Ishikawa (cell line): ENCODE data around the gene LIMCH1.
A peak's percentile ranks its signal among the peaks of the same experiment; 100 is the strongest.

Experiments used
- CEBPB ChIP-seq: IDR thresholded peaks from 2 replicates; pipeline ENCODE4 v1.6.1; 2012
- CREB1 ChIP-seq: IDR thresholded peaks from 2 replicates; pipeline ENCODE4 v1.6.1; 2012; ENCODE audit warnings: low read depth
- EGR1 ChIP-seq: IDR thresholded peaks from 2 replicates; pipeline ENCODE4 v1.6.1; 2012
- EP300 ChIP-seq: IDR thresholded peaks from 2 replicates; pipeline ENCODE4 v1.6.1; 2012; ENCODE audit warnings: borderline replicate concordance
- FOXM1 ChIP-seq: IDR thresholded peaks from 2 replicates; pipeline ENCODE4 v1.6.1; 2012; ENCODE audit warnings: low read depth, borderline replicate concordance
- NFIC ChIP-seq: IDR thresholded peaks from 2 replicates; pipeline ENCODE4 v1.6.1; 2012
- RAD21 ChIP-seq: IDR thresholded peaks from 2 replicates; pipeline ENCODE4 v1.6.1; 2012; ENCODE audit warnings: low read depth
- TAF1 ChIP-seq: IDR thresholded peaks from 2 replicates; pipeline ENCODE4 v1.6.1; 2012; ENCODE audit warnings: low read depth, mild to moderate bottlenecking
- TCF12 ChIP-seq: IDR thresholded peaks from 2 replicates; pipeline ENCODE4 v1.6.1; 2012; ENCODE audit warnings: low read depth
- TEAD4 ChIP-seq: IDR thresholded peaks from 2 replicates; pipeline ENCODE4 v1.6.1; 2012
- YY1 ChIP-seq: IDR thresholded peaks from 2 replicates; pipeline ENCODE4 v1.6.1; 2012; ENCODE audit warnings: low read depth
- ZBTB7A ChIP-seq: IDR thresholded peaks from 2 replicates; pipeline ENCODE4 v1.6.1; 2012; ENCODE audit warnings: low read depth
- TF ChIP-seq, protein P1 (sequence below): IDR thresholded peaks from 2 replicates; pipeline ENCODE4 v1.6.1; 2012
- TF ChIP-seq, protein P2 (sequence below): IDR thresholded peaks from 2 replicates; pipeline ENCODE4 v1.6.1; 2012
- TF ChIP-seq, protein P3 (sequence below): IDR thresholded peaks from 2 replicates; pipeline ENCODE4 v1.6.1; 2012; ENCODE audit warnings: low read depth, mild to moderate bottlenecking

Gene LIMCH1

GRCh38 chr4:41590591-41590990 lies 52.6 kb downstream of the LIMCH1 start:
- TF ChIP-seq FOXM1 (no peak), EP300 (peak; percentile 54; the same call in 1 of the 2 replicates), TEAD4 (0 out of 2 replicates have a peak, but pooled peaks have one; percentile 24), TCF12 (peak; percentile 59), TAF1 (no peak), NFIC (peak; percentile 91)
- TF ChIP-seq, protein P1, sequence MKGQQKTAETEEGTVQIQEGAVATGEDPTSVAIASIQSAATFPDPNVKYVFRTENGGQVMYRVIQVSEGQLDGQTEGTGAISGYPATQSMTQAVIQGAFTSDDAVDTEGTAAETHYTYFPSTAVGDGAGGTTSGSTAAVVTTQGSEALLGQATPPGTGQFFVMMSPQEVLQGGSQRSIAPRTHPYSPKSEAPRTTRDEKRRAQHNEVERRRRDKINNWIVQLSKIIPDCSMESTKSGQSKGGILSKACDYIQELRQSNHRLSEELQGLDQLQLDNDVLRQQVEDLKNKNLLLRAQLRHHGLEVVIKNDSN, result no peak
- TF ChIP-seq, protein P2, sequence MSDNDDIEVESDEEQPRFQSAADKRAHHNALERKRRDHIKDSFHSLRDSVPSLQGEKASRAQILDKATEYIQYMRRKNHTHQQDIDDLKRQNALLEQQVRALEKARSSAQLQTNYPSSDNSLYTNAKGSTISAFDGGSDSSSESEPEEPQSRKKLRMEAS, result no peak; the same call in 1 of the 2 replicates

DNA sequence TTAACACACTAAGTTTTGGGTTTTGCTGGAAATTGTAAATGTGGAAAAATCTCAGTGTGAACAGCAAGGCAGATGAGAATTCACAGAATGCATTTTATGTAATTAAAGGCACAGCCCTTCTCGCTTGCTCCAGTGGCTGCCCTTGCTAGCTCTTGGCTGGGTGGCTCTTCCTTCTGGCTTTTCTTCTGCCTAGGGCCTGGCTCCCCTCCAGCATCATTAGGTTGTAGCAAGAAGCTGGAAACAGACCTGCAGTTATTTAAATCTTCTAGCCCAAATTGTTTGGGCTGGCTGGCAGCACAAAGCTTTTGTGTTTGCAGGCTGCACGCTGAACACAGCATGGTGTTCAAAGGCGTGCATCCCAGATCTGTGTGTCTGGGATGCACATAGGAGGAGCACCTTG lies 56.5 kb downstream of the LIMCH1 start:
- TF ChIP-seq NFIC, result no peak
- TF ChIP-seq CEBPB, result no peak
- no peak for TF ChIP-seq TEAD4
- TF ChIP-seq, protein P1, result no peak
- TF ChIP-seq FOXM1, result no peak
- TF ChIP-seq ZBTB7A, result no peak
- no peak for TF ChIP-seq EP300
- TF ChIP-seq, protein P2, result no peak

GRCh38 chr4:41597494-41597893 lies 59.5 kb downstream of the LIMCH1 start:
- TF ChIP-seq NFIC (no peak), ZBTB7A (no peak), RAD21 (no peak), CEBPB (no peak), TAF1 (no peak), FOXM1 (no peak), TEAD4 (no peak), EP300 (no peak), TCF12 (no peak), EGR1 (no peak), YY1 (no peak)
- TF ChIP-seq, protein P1, result no peak
- TF ChIP-seq, protein P3, sequence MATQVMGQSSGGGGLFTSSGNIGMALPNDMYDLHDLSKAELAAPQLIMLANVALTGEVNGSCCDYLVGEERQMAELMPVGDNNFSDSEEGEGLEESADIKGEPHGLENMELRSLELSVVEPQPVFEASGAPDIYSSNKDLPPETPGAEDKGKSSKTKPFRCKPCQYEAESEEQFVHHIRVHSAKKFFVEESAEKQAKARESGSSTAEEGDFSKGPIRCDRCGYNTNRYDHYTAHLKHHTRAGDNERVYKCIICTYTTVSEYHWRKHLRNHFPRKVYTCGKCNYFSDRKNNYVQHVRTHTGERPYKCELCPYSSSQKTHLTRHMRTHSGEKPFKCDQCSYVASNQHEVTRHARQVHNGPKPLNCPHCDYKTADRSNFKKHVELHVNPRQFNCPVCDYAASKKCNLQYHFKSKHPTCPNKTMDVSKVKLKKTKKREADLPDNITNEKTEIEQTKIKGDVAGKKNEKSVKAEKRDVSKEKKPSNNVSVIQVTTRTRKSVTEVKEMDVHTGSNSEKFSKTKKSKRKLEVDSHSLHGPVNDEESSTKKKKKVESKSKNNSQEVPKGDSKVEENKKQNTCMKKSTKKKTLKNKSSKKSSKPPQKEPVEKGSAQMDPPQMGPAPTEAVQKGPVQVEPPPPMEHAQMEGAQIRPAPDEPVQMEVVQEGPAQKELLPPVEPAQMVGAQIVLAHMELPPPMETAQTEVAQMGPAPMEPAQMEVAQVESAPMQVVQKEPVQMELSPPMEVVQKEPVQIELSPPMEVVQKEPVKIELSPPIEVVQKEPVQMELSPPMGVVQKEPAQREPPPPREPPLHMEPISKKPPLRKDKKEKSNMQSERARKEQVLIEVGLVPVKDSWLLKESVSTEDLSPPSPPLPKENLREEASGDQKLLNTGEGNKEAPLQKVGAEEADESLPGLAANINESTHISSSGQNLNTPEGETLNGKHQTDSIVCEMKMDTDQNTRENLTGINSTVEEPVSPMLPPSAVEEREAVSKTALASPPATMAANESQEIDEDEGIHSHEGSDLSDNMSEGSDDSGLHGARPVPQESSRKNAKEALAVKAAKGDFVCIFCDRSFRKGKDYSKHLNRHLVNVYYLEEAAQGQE, result no peak
- TF ChIP-seq, protein P2, result no peak

- TF ChIP-seq EGR1 (no peak), TEAD4 (no peak), ZBTB7A (no peak), TCF12 (no peak)
Observed at GRCh38 chr4:41598580-41598979, 60.6 kb downstream of the LIMCH1 start.

DNA sequence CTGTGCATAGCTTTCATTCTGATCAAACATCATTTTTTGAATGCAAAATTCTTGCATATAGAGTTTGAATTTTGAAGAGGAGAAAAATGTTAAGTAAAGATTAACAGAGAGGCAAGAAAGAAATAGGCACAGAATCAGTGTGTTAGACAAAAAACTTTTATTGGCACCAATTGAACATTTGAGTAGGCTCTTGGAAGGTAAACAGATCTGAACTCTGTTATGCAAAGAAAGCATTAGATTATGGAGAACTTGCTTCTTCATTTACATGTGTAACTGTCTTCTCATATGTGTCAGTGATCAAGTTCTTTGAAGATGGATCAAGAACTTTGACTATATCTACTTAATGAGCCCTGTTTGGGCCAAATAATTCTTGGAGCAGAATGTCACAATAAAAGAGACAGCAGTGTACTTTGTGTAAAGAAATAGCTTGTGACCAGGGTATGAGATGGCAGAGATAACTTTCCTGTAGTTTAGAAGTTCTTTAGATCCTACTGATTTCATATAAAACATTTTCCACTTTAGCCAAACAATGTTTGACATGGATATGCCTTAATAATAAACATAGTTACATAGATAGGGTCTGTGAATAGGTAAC lies 61.3 kb downstream of the LIMCH1 start:
- TF ChIP-seq FOXM1 (no peak), ZBTB7A (no peak), CREB1 (no peak), TCF12 (no peak), TEAD4 (no peak), NFIC (no peak), YY1 (no peak), TAF1 (no peak), RAD21 (no peak), CEBPB (no peak)
- TF ChIP-seq, protein P3, result no peak
- TF ChIP-seq, protein P2, result no peak
- TF ChIP-seq, protein P1, result no peak
